Common myeloid progenitor, CD34-positive (primary cell): Measurements from ENCODE around the gene CACNA1H.
A peak's percentile ranks its signal among the peaks of the same experiment; 100 is the strongest.

Experiments
- CTCF ChIA-PET: fragments of 350-600 bp; sonication (Branson Sonifier 250); formaldehyde crosslinking; loops from one replicate; lab custom pipeline; 2021; ENCODE audit warnings: antibody characterized with exemption; lab: Charles Lee
- POLR2A ChIA-PET: fragments of 350-600 bp; sonication (Branson Sonifier 250); formaldehyde crosslinking; loops from one replicate; lab custom pipeline; 2021; ENCODE audit warnings: antibody characterized with exemption; lab: Charles Lee
- DNase-seq, 3 donors: peaks; one replicate each; pipeline versions ENCODE4 v3.0.0 to v3.0.0-alpha.2; 2013
- H3K27ac ChIP-seq, 2 experiments: 1 replicate in 1 of 2; 2 replicates in 1 of 2; pipeline ENCODE4 v1.7.0; 2013; ENCODE audit warnings: inconsistent platforms in 2 of 2, low read length in 2 of 2, mild to moderate bottlenecking in 2 of 2, low read depth in 1 of 2, moderate library complexity in 1 of 2; ENCODE audit not compliant: severe bottlenecking in 2 of 2, insufficient read depth in 1 of 2, poor library complexity in 1 of 2
- H3K27me3 ChIP-seq, 5 experiments: replicated peaks in 2 of 5; 1 replicate in 3 of 5; 2 replicates in 2 of 5; pipeline versions ENCODE4 v1.6.1 to v1.7.0; 2013; ENCODE audit warnings: low read length in 4 of 5, mild to moderate bottlenecking in 2 of 5, moderate library complexity in 2 of 5, inconsistent platforms in 1 of 5; ENCODE audit not compliant: insufficient read depth in 5 of 5, control insufficient read depth in 4 of 5
- H3K36me3 ChIP-seq, 4 experiments: 1 replicate in 2 of 4; 2 replicates in 2 of 4; pipeline versions ENCODE4 v1.6.1 to v1.7.0; 2013; ENCODE audit warnings: low read length in 3 of 4, control low read depth in 1 of 4, mild to moderate bottlenecking in 1 of 4; ENCODE audit not compliant: control insufficient read depth in 4 of 4, insufficient read depth in 4 of 4
- H3K4me1 ChIP-seq, 4 experiments: 1 replicate in 3 of 4; 2 replicates in 1 of 4; pipeline versions ENCODE4 v1.6.1 to v1.7.1; 2013; ENCODE audit warnings: low read length in 3 of 4, mild to moderate bottlenecking in 3 of 4, control low read depth in 1 of 4, inconsistent platforms in 1 of 4, moderate library complexity in 1 of 4; ENCODE audit not compliant: control insufficient read depth in 4 of 4, insufficient read depth in 4 of 4; ENCODE audit errors: control extremely low read depth in 1 of 4
- H3K4me3 ChIP-seq, 7 experiments: 1 replicate in 4 of 7; 2 replicates in 3 of 7; pipeline versions ENCODE4 v1.5.1 to v1.7.0; 2013; ENCODE audit warnings: mild to moderate bottlenecking in 7 of 7, low read length in 6 of 7, moderate library complexity in 6 of 7, inconsistent platforms in 2 of 7, low read depth in 2 of 7, control low read depth in 1 of 7; ENCODE audit not compliant: insufficient read depth in 4 of 7, control insufficient read depth in 1 of 7; ENCODE audit errors: extremely low read depth in 1 of 7
- H3K9me3 ChIP-seq, 5 experiments: 1 replicate in 4 of 5; 2 replicates in 1 of 5; pipeline versions ENCODE4 v1.6.1 to v1.7.1; 2013; ENCODE audit warnings: low read length in 4 of 5, mild to moderate bottlenecking in 2 of 5, inconsistent platforms in 1 of 5, low read depth in 1 of 5, moderate library complexity in 1 of 5; ENCODE audit not compliant: control insufficient read depth in 4 of 5, insufficient read depth in 2 of 5; ENCODE audit errors: control extremely low read depth in 1 of 5
- WGBS: methylation state at CpG from one replicate; pipeline ENCODE4 v1.1.5; 2013; ENCODE audit not compliant: insufficient coverage; 5-methylcytosine and 5-hydroxymethylcytosine counted together

CACNA1H gene

GRCh38 chr16:1162701-1163566, 10.0 kb downstream of the CACNA1H start:
- Histone ChIP-seq H3K27ac (no peak overlapping the region), H3K9me3 (no peaks in the 10 kb centered on the region), H3K36me3 (no peaks in the 10 kb centered on the region), H3K27me3 (peaks cover 0 to 54% (median 4%) of the 10 kb centered on the region in 5 experiments), H3K4me3 (no peak overlapping the region), H3K4me1 (no peaks in the 10 kb centered on the region)
- no peak for DNase-seq
- WGBS = 89% methylated on average over 37 of the region's 38 CpGs
- CTCF ChIA-PET = interaction anchor here (0.6 to 1.7 kb wide), 2 partner anchors 14 to 174 kb away, joined by 4 to 5 read pairs; no protein-coding TSS in a partner anchor
- POLR2A ChIA-PET = no interaction called here

GRCh38 chr16:1163567-1164055, 10.7 kb downstream of the CACNA1H start:
- Histone ChIP-seq H3K4me1 (no peaks in the 10 kb centered on the region), H3K27me3 (peaks cover 0 to 50% (median 2%) of the 10 kb centered on the region in 5 experiments), H3K4me3 (no peak overlapping the region), H3K27ac (no peak overlapping the region), H3K36me3 (no peaks in the 10 kb centered on the region), H3K9me3 (no peaks in the 10 kb centered on the region)
- ChIA-PET CTCF (interaction anchor here (1.7 kb wide), 1 partner anchor 15 kb away, joined by 5 read pairs; no protein-coding TSS in a partner anchor), POLR2A (no interaction called here)
- WGBS = 66% methylated on average over 9 of the region's 19 CpGs
- DNase-seq = peak in 2 of 3 donors; percentile 30 to 32

- no peaks in the 10 kb centered on the region for H3K4me1 ChIP-seq
- no peaks in the 10 kb centered on the region for H3K9me3 ChIP-seq
- no peak overlapping the region for H3K4me3 ChIP-seq
- H3K27ac ChIP-seq = no peak overlapping the region
- CTCF ChIA-PET = no interaction called here
- H3K27me3 ChIP-seq = peaks cover 0 to 44% (median 2%) of the 10 kb centered on the region in 5 experiments
- DNase-seq = no peak
- 95% methylated on average over 14 of the region's 14 CpGs for WGBS
- no peaks in the 10 kb centered on the region for H3K36me3 ChIP-seq
- POLR2A ChIA-PET = no interaction called here
Observed at GRCh38 chr16:1164382-1164781, 11.5 kb downstream of the CACNA1H start.

- DNase-seq = no peak
- ChIA-PET CTCF (no interaction called here), POLR2A (interaction anchor here (0.7 kb wide), 1 partner anchor 18 kb away, joined by 3 read pairs; no protein-coding TSS in a partner anchor)
- 91% methylated on average over 17 of the region's 17 CpGs for WGBS
- Histone ChIP-seq H3K4me1 (no peaks in the 10 kb centered on the region), H3K27me3 (peaks cover 0 to 44% (median 2%) of the 10 kb centered on the region in 5 experiments), H3K36me3 (no peaks in the 10 kb centered on the region), H3K9me3 (no peaks in the 10 kb centered on the region), H3K27ac (no peak overlapping the region), H3K4me3 (no peak overlapping the region)
Observed at GRCh38 chr16:1164975-1165374, 12.1 kb downstream of the CACNA1H start.

GRCh38 chr16:1165511-1165910, 12.6 kb downstream of the CACNA1H start:
- 93% methylated on average over 11 of the region's 12 CpGs for WGBS
- no peak for DNase-seq
- H3K4me3 ChIP-seq = no peak overlapping the region
- no peak overlapping the region for H3K27ac ChIP-seq
- ChIA-PET POLR2A (interaction anchor here (0.7 kb wide), 1 partner anchor 17 kb away, joined by 3 read pairs; no protein-coding TSS in a partner anchor), CTCF (no interaction called here)
- no peaks in the 10 kb centered on the region for H3K36me3 ChIP-seq
- peaks cover 0 to 44% (median 2%) of the 10 kb centered on the region in 5 experiments for H3K27me3 ChIP-seq
- no peaks in the 10 kb centered on the region for H3K4me1 ChIP-seq
- H3K9me3 ChIP-seq = no peaks in the 10 kb centered on the region

GRCh38 chr16:1167276-1168107, 14.6 kb downstream of the CACNA1H start:
- no peak overlapping the region for H3K4me3 ChIP-seq

More at GRCh38 chr16:1167276-1168107, 14.6 kb downstream of the CACNA1H start:
- Histone ChIP-seq H3K9me3 (no peaks in the 10 kb centered on the region), H3K27me3 (peaks cover 0 to 43% (median 2%) of the 10 kb centered on the region in 5 experiments), H3K27ac (no peak overlapping the region), H3K4me1 (no peaks in the 10 kb centered on the region), H3K36me3 (no peaks in the 10 kb centered on the region)
- WGBS = 65% methylated on average over 28 of the region's 52 CpGs
- POLR2A ChIA-PET = no interaction called here
- CTCF ChIA-PET = interaction anchor here (1.3 kb wide), 1 partner anchor 21 kb away, joined by 3 read pairs; no protein-coding TSS in a partner anchor
- DNase-seq = no peak
